Activated naive CD8-positive, alpha-beta T cell treated with anti-CD3 and anti-CD28 coated beads, Interleukin-2, amount 50 U/mL, for 24 hours (primary cell): ENCODE measurements around the gene PLXNC1.

ENCODE experiments used
- ATAC-seq: fragments of 150-1000 bp; cut with Tn5 transposase; one replicate; pipeline ENCODE4 v1.10.0; 2021
- DNase-seq: peaks from one replicate; pipeline ENCODE4 v3.0.0; 2021
- H3K27ac Mint-ChIP-seq: one replicate; pipeline ENCODE4 v1.8.0; 2021; ENCODE audit warnings: mild to moderate bottlenecking, mixed read lengths
- H3K27me3 Mint-ChIP-seq: one replicate; pipeline ENCODE4 v1.8.0; 2021; ENCODE audit warnings: mixed read lengths
- H3K36me3 Mint-ChIP-seq: one replicate; pipeline ENCODE4 v1.8.0; 2021; ENCODE audit warnings: low read depth, mixed read lengths
- H3K4me1 Mint-ChIP-seq: one replicate; pipeline ENCODE4 v1.8.0; 2021; ENCODE audit warnings: mixed read lengths
- H3K4me3 Mint-ChIP-seq: one replicate; pipeline ENCODE4 v1.8.0; 2021; ENCODE audit warnings: mild to moderate bottlenecking, moderate library complexity, mixed read lengths
- H3K9me3 Mint-ChIP-seq: one replicate; pipeline ENCODE4 v1.8.0; 2021; ENCODE audit warnings: mixed read lengths

PLXNC1 gene

DNA sequence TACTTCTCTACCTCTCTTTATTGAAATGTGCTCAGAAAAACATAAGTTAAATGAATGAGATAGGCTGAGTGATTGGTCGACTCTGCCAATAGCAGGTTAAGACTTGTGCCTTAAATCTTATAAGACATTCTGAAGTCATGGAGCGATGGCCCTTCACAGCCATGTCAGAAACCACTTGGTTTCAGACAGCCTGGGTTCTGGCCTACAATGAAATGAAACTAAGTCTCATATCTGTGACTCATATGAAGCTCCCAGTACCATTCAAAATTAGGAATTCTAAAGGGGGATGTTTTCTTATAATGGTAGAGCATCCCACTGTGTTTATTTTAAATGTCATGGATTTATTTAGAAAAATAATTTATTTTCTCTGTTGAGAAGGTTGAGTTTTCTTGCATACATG lies 42.6 kb downstream of the PLXNC1 start:
- Mint-ChIP-seq H3K36me3 (peaks cover 24% of the 10 kb centered on the region), H3K27me3 (no peaks in the 10 kb centered on the region), H3K4me1 (peaks cover 6% of the 10 kb centered on the region), H3K9me3 (no peaks in the 10 kb centered on the region), H3K4me3 (no peak overlapping the region), H3K27ac (no peak overlapping the region)
- DNase-seq (no peak), ATAC-seq (no peak)

DNA sequence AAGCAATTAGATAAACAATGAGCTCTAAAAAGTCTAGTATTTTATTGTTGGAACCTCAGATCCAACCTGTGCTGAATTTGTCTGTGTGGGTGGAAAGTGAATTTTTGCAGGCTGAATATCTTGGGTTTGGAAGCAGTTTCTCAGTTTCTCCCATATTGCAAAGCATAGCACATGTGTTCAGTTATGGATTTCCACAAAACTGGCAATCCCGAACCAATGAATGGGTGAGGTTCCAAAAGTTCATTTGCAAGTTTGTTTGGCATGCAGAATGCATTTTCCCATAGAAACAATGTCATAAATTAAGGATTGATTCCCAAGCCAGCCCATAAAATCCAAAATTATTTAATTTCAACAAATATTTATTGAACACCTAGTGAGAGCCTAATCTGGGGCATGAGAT lies 43.4 kb downstream of the PLXNC1 start:
- DNase-seq (no peak), ATAC-seq (no peak)
- H3K9me3 Mint-ChIP-seq = no peaks in the 10 kb centered on the region
- peaks cover 19% of the 10 kb centered on the region for H3K36me3 Mint-ChIP-seq
- H3K4me3 Mint-ChIP-seq = no peak overlapping the region
- H3K27ac Mint-ChIP-seq = no peak overlapping the region
- H3K4me1 Mint-ChIP-seq = peaks cover 6% of the 10 kb centered on the region
- no peaks in the 10 kb centered on the region for H3K27me3 Mint-ChIP-seq

DNA sequence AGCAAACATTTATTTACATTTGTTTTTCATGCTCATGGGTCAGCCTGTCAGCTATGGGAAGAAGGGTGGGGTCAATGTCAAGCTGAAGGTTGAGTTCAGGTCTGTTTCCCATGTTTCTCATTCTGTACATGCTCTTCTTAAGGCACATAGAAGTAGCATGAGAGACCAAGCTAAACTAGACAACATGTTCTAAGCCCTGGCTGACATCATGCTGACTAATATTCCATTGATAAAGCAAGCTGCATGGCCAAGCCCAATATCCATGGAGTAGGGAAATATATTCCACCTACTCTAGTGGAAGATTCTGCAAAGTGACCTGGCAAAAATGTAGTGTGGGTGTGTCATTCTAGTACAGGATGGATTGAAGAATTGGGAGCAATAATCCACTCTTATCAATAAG lies 44.1 kb downstream of the PLXNC1 start:
- Mint-ChIP-seq H3K27ac (no peak overlapping the region), H3K4me3 (no peak overlapping the region), H3K9me3 (no peaks in the 10 kb centered on the region), H3K4me1 (peaks cover 6% of the 10 kb centered on the region), H3K27me3 (no peaks in the 10 kb centered on the region), H3K36me3 (peaks cover 19% of the 10 kb centered on the region)
- DNase-seq (no peak), ATAC-seq (no peak)

DNA sequence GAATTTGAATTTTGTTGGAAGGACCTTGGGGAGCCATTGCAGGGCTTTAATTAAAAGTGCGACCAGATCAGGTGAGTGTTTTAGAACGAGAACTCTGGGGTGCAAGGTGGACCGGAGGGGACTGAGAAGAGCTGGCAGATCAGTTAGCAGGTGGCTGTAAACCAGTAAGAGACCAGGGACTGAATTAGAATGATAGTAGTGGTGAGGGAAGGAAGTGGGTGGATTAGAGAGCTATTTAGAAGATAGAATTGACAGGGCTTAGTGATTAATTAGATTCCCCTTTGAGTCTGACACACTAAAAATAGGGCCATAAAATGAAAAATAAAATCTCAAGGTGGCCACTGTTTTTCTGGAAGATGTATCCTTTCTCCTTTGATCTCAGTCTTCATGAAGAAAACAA lies 44.8 kb downstream of the PLXNC1 start:
- Mint-ChIP-seq H3K9me3 (no peaks in the 10 kb centered on the region), H3K27me3 (no peaks in the 10 kb centered on the region), H3K4me1 (peaks cover 6% of the 10 kb centered on the region), H3K36me3 (peaks cover 19% of the 10 kb centered on the region), H3K4me3 (no peak overlapping the region), H3K27ac (no peak overlapping the region)
- ATAC-seq (no peak), DNase-seq (no peak)

DNA sequence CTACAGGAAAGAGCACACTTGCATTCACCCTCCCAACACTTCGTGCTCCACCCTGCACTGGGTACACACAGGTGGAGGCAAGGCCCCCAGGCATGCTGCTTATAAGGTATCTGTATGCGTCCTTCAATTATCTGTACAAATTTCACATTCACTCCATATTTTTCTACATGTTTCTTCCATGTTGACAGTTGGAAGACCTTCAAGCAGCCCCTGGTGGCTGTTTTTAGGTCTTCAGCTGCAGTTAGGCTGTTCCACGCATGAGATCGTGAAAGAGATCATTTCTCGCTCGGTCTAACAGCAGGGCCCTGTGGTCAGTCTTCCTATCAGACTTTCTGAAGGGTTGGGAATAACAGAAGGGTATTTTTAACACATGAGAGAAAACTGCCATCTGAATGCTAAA lies 47.1 kb downstream of the PLXNC1 start:
- no peak overlapping the region for H3K27ac Mint-ChIP-seq
- no peaks in the 10 kb centered on the region for H3K9me3 Mint-ChIP-seq
- H3K4me3 Mint-ChIP-seq = no peak overlapping the region
- H3K36me3 Mint-ChIP-seq = peaks cover 20% of the 10 kb centered on the region
- DNase-seq = no peak
- H3K4me1 Mint-ChIP-seq = peaks cover 6% of the 10 kb centered on the region
- no peak for ATAC-seq
- no peaks in the 10 kb centered on the region for H3K27me3 Mint-ChIP-seq

DNA sequence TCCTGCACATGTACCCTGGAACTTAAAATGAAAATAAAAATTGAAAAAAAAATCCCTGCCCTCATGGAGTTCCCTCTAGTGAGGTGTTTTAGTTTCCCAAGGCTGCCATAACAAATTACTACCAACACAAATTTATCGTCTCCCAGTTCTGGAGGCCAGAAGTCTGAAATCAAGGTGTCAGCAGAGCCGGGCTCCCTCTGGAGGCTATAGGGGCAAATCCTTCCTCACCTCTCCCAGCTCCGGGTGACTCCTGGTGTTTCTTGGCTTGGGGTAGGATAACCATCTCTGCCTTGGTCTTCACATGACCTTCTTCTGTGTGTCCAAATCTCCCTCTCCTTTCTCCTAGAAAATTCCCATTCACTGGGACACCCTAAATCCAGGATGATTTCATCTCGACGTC lies 50.1 kb downstream of the PLXNC1 start:
- peaks cover 15% of the 10 kb centered on the region for H3K4me1 Mint-ChIP-seq
- ATAC-seq = no peak
- peaks cover 11% of the 10 kb centered on the region for H3K36me3 Mint-ChIP-seq
- no peak overlapping the region for H3K4me3 Mint-ChIP-seq
- no peaks in the 10 kb centered on the region for H3K27me3 Mint-ChIP-seq
- no peak for DNase-seq
- no peak overlapping the region for H3K27ac Mint-ChIP-seq
- H3K9me3 Mint-ChIP-seq = no peaks in the 10 kb centered on the region

DNA sequence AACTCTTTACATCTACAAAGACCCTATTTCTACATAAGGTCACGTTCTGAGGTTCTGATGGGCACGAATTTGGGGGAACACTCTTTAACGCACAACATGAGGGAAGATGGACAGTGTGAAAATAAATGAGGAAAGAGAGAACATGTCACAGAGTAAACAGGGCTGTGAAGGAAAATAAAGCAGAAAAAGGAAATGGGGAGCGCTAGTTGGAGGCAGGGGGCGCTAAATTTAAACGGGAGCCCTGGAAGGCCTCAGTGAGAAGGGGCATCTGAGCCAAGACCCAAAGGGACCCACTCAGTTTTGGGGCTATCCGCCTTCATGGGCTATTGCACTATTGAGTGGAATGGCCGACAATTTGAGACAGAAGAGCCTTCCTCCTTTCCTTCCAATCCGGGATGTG lies 50.5 kb downstream of the PLXNC1 start:
- no peak overlapping the region for H3K27ac Mint-ChIP-seq
- H3K4me1 Mint-ChIP-seq = peaks cover 17% of the 10 kb centered on the region
- DNase-seq (no peak), ATAC-seq (no peak)
- H3K27me3 Mint-ChIP-seq = no peaks in the 10 kb centered on the region
- H3K9me3 Mint-ChIP-seq = no peaks in the 10 kb centered on the region
- no peak overlapping the region for H3K4me3 Mint-ChIP-seq
- H3K36me3 Mint-ChIP-seq = peaks cover 9% of the 10 kb centered on the region

DNA sequence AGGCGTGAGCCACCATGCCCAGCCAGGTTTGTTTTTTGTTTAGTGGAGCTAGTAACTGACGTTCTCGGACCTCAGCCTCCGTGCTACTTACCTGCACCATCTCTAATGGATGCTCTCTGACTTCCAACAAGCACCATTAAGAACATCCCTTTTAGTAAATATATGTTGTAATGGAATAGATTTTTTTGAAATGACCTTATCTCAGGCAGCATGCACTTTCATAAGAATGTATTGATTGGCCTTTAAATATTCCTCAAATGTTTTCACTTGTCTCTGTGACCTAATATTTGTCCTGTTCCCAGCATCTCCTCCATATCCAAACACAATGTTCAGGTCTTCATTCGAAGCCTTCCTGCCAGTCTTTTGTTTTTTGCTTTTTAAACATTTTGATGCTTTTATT lies 51.7 kb downstream of the PLXNC1 start:
- no peak for ATAC-seq
- H3K4me1 Mint-ChIP-seq = peaks cover 29% of the 10 kb centered on the region

DNA sequence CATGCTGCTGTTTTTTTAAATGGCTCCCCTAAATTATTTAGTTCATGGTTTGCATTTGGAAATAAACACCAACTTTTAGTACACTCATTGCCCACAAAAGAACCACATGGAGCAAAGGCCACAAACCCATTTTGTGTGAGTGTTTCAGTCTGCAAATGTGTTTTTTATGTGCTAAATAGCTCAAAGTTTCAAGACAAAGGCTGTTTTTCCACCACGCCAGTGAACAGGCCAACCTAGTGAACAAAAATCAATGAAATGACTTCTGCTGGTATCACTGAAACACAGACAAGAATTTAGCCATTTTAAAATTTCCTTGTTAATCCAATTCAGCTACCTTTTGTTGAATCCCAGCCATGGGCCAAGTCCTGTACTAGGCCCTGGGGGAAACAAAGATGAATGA lies 52.3 kb downstream of the PLXNC1 start:
- no peak for DNase-seq
- no peak for ATAC-seq

More for the DNA sequence above, 51.7 kb downstream of the PLXNC1 start:
- no peaks in the 10 kb centered on the region for H3K27me3 Mint-ChIP-seq
- H3K27ac Mint-ChIP-seq = no peak overlapping the region
- no peak for DNase-seq
- peaks cover 9% of the 10 kb centered on the region for H3K36me3 Mint-ChIP-seq
- H3K9me3 Mint-ChIP-seq = no peaks in the 10 kb centered on the region
- H3K4me3 Mint-ChIP-seq = no peak overlapping the region

DNA sequence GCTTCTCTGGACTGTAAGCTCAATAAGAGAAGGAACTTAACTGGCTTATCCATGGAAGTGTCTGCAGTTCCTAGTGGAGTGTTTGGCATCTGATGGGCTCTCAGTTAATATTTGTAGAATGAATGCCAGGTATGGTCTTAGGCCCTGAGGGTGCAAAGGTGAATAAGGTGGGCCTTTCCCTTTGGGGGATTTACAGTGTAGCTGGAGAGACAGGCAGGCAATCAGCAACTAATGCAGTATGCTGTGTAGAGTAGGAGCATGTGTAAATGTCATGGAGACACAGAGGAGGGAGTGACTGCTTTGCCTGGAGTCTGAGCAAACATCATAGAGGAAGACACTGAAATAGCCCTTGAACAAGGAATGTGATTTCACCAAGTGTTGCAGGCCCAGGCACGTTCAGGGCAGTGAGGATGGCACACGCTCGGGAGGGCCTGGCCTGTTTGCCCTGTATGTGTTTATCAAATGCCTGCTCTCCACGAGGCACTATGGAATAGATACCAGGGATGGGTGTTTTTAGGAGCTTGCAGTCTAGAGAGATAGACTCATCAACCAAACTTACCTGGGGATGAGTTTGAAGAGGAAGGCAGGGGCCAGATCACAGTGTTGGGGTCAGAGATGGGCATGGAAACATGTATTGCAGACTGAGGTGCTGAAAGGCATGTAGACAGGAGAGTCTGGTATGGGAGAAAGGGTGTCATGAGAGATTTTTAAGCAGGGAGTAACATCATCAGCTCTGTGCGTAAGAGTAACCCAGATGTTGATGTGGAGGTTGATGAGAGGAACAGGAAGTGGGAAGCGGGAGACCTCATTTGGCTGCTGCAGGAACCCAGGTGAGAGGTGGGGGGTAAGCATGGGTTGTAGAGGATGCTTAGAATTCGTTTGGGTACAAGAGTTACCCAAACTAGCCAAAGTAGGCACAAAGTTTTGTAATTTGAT lies 54.1 kb downstream of the PLXNC1 start:
- Mint-ChIP-seq H3K9me3 (no peaks in the 10 kb centered on the region), H3K27ac (peak overlapping the region; percentile 23), H3K4me3 (no peak overlapping the region), H3K4me1 (peaks cover 53% of the 10 kb centered on the region), H3K27me3 (no peaks in the 10 kb centered on the region), H3K36me3 (peaks cover 9% of the 10 kb centered on the region)
- ATAC-seq = peak; percentile 23
- no peak for DNase-seq

More for the DNA sequence above, 52.3 kb downstream of the PLXNC1 start:
- no peaks in the 10 kb centered on the region for H3K9me3 Mint-ChIP-seq
- peaks cover 9% of the 10 kb centered on the region for H3K36me3 Mint-ChIP-seq
- no peak overlapping the region for H3K27ac Mint-ChIP-seq
- H3K27me3 Mint-ChIP-seq = no peaks in the 10 kb centered on the region
- peaks cover 34% of the 10 kb centered on the region for H3K4me1 Mint-ChIP-seq
- H3K4me3 Mint-ChIP-seq = no peak overlapping the region

DNA sequence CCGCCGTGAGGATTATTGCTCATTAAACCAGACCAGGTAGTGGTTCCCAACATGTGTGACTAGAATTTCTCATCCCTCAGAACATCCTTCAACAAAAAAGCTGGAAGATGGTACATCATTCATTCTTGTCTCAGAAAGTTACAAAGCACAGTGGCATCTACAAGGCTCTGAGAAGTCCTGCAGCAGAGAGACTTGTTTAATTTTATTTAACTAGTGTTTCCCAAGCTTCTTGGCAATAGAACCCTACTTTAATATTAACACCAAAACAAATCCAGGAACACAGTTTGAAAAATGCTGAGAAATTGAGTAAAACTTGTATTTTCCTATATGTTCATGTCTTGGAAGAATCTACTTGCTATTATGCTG lies 54.8 kb downstream of the PLXNC1 start:
- DNase-seq = no peak
- Mint-ChIP-seq H3K27me3 (no peaks in the 10 kb centered on the region), H3K9me3 (no peaks in the 10 kb centered on the region), H3K4me1 (peaks cover 59% of the 10 kb centered on the region), H3K27ac (peak overlapping the region; percentile 2), H3K36me3 (peaks cover 9% of the 10 kb centered on the region), H3K4me3 (no peak overlapping the region)
- ATAC-seq = no peak

DNA sequence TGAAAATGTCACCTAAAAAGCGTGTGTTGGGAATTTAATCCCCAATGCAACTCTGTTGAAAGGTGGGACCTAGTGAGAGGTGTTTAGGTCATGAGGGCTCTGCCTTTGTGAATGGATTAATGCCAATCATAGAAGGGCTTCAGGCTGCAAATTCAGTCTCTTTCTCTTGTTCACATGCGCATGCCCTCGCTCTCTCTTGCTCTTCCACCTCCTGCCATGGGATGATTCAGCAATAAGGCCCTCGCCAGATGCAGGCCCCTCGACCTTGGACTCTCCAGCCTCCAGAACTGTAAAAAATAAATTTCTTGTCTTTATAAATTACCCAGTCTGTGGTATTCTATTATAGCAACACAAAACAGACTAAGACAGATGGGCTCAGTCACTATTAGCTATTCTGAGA lies 55.4 kb downstream of the PLXNC1 start:
- no peaks in the 10 kb centered on the region for H3K27me3 Mint-ChIP-seq
- no peak overlapping the region for H3K27ac Mint-ChIP-seq
- peaks cover 66% of the 10 kb centered on the region for H3K4me1 Mint-ChIP-seq
- ATAC-seq (no peak), DNase-seq (no peak)
- H3K4me3 Mint-ChIP-seq = no peak overlapping the region
- H3K9me3 Mint-ChIP-seq = no peaks in the 10 kb centered on the region
- peaks cover 8% of the 10 kb centered on the region for H3K36me3 Mint-ChIP-seq

DNA sequence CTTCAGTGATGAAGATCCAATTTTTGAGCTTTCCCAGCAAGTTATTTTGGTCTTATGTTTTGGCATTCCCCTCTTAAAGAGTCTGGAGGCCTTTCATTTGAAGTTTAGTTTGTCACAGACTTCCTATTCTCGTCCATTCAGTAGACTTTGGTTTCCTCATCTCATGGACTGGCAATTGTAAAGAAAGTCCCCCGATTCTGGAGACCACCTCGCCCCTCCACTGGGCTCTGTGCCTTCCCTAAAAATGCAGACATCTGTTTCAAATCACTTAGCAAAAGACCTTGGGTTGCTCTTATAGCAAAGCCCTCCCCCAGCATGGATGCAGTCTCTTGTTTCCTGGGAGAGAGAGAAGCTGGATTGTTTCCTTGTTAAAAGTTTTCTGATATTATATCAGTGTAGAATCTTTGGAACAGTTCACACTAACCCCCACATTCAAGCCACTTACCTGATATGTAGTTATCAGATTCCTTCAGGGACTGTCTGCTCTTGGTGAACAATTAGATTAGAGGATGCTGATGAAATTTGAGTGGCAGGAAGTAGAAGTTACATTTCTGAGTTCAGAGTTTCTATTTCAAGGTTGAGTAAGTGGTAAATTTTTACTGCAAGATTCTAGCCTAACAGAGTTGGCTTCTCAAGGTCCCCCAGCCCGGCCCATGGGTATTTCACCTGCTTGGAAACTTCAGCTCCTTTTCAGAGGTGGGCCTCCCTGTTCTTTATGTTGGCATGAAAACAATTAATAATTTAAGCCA lies 56.3 kb downstream of the PLXNC1 start:
- Mint-ChIP-seq H3K36me3 (peaks cover 13% of the 10 kb centered on the region), H3K9me3 (no peaks in the 10 kb centered on the region), H3K4me3 (peak overlapping the region; percentile 63), H3K4me1 (peaks cover 73% of the 10 kb centered on the region), H3K27me3 (no peaks in the 10 kb centered on the region), H3K27ac (peak overlapping the region; percentile 84)
- no peak for ATAC-seq
- peak; percentile 18 for DNase-seq

DNA sequence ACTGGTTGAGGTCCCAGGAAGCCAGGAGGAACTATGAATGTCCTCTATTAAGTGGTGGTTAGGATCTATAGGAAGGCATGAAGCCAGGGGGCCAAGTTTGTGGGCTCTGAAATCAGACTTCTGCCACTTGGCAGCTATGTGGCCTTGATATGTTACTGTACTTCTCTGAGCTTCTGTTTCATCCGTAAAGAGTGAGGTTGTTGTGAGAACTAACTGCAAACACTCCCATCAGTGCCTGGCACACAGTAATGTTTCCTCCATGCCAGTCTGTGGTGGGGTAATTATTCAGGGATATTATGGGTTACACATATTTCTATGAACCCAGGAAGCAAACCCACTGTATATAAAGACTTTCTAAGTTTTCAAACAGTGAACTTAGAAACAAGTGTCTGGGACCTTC lies 57.4 kb downstream of the PLXNC1 start:
- Mint-ChIP-seq H3K9me3 (no peaks in the 10 kb centered on the region), H3K27me3 (no peaks in the 10 kb centered on the region), H3K4me3 (peak overlapping the region; percentile 68), H3K27ac (peak overlapping the region; percentile 99), H3K36me3 (peaks cover 13% of the 10 kb centered on the region), H3K4me1 (peaks cover 77% of the 10 kb centered on the region)
- DNase-seq (no peak), ATAC-seq (no peak)

DNA sequence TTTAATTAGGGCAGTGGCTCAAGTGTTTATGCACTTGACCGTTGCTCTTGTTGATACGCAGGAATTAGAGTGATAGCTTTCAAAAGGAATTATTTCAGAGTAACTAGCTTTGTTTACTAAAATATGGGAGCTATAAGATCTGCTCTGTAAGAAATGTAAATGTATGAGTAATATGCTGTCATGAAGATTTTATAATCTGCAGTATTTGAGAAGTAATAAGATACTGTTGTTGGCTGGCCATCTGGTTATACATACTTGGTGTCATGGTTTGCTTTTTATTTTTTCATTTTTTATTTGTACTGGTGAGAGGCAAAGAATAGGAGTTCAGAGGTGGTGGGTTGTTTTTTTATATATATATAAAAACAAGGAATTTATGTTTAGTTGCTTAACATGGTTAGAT lies 58.5 kb downstream of the PLXNC1 start:
- H3K4me3 Mint-ChIP-seq = peak overlapping the region; percentile 86

More for the DNA sequence above, 58.5 kb downstream of the PLXNC1 start:
- Mint-ChIP-seq H3K9me3 (peaks cover 4% of the 10 kb centered on the region), H3K27ac (peak overlapping the region; percentile 99), H3K36me3 (peaks cover 14% of the 10 kb centered on the region), H3K4me1 (peaks cover 82% of the 10 kb centered on the region), H3K27me3 (no peaks in the 10 kb centered on the region)
- ATAC-seq = no peak
- DNase-seq = no peak
